GM21390 (cell line): ENCODE data around the gene GRIK2.
A peak's percentile ranks its signal among the peaks of the same experiment; 100 is the strongest.

Source experiments
- ATAC-seq: cut with Tn5 transposase; IDR thresholded peaks from one replicate; pipeline ENCODE4 v1.9.1; 2021; ENCODE audit not compliant: unreplicated experiment

GRIK2 gene

DNA sequence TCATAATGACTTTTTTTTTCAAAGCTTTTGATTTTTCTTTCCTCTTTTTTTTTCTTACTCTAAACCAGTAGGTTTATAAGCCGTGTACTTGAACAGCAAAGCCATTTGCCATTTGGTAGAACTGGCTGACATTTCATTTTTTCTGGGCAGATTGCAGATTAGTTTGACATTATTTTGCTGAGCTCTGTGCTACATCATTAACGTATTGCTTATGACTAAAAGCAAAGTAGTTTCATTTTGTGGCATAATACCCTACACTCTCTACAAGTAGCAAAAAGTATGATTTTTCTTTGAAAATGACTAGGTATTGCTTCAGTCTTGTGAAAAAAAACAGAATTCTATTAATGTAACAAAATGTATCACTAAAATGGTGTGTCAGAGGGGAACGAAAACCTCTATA is 141.3 kb downstream of the GRIK2 start:
- no peak for ATAC-seq

DNA sequence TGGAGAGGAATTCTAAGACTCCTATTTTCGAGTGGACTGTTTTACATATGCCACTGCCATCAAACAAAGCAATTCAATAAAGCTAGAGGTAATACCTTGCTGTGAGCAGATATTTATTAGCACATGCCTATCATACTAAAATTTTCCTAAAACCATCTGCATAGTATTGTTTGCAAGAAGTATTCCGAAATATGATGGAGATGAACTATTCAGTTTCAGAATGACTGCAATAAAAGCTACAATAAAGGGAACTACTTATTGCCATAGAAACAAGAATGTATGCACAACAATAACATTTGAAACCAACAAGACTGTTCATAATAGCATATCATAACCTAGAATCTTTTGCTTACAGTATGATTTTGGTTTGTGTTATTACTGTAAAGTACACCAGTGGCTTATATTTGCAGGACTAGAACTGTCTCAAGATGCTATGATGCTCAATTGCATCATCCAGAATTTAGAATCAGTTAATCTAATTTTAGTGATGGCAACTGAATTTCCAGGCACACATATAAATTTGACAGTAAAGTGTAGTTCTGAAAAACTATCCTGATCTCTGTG is 144.3 kb downstream of the GRIK2 start:
- no peak for ATAC-seq

GRCh38 chr6:101539510-101540245 is 146.2 kb downstream of the GRIK2 start:
- ATAC-seq = no peak

GRCh38 chr6:101541894-101542293 is 148.4 kb downstream of the GRIK2 start:
- no peak for ATAC-seq

DNA sequence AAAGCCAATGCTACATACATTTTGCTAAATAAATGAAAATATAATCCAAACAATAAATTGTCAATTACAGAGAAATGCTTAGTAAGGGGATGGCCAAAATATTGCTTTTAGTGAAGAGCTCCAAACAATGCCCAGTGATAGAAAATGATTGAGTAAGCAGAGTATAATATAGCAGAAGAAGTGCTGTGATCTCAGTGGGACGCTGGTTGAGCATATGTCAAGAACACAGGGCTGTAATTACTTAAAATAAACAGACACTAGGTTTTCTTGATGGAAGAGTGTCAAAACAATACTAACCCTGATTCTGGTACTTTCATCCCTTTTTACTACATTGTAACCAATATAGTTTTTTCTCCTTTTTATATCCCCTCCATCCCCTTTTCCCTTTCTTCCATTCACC is 150.3 kb downstream of the GRIK2 start:
- no peak for ATAC-seq

GRCh38 chr6:101544286-101544685 is 150.8 kb downstream of the GRIK2 start:
- no peak for ATAC-seq

DNA sequence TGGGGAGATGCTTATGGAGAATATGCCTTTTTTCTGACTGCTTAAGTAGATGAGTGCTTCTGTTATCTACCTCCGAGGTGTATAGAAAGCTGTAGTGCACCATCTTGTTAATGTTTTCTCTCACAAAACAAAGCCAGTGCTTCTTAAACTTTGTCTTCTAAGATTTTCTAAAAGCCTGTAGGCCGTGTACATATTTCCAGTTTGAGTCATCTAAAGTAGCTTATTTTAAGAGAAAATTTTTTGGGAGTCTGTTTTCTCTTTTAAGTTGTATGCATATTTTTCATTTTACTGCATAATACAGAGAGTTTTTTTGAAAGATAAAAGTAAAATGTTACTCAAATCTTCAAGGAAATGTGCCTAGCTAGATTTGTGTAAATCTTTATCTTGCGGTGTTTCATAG is 151.7 kb downstream of the GRIK2 start:
- no peak for ATAC-seq

DNA sequence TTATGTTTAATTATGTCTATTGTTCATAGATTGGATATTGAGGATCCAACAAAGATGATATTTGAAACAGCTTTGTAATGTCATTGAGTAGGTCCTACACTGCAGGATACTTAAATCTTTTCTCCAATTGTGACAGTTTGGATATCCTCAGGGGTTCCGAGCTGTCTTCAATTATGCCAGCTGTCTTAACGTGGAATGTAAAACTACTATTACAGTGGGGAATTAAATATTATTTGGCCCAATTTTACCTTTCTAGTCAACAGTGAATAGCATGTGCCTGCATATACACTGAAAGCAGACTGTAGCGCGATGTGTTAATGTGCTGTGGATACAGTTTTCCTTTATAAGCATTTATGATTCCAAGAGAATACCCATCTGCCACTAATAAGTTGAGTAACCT is 156.9 kb downstream of the GRIK2 start:
- ATAC-seq = no peak

DNA sequence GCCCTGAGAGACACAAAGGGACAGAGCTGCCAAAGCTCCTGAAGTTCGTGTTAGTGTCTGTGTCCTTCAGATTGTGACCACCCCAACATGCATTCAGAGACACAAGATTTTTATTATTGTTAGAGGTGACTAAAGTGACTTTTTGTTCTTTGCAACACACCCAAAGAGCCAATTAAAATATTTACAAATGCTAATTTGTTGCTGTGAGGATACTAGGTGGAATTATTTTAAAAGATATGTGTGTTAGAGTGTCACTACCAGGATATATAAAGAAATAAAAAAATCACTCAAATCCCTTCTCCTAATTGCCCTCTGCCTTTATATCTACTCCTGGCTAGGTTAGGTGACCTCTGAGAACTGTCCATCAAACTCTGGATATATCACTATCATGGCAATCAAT is 160.7 kb downstream of the GRIK2 start:
- no peak for ATAC-seq

- no peak for ATAC-seq
Observed at GRCh38 chr6:101558712-101559111, 165.2 kb downstream of the GRIK2 start.

DNA sequence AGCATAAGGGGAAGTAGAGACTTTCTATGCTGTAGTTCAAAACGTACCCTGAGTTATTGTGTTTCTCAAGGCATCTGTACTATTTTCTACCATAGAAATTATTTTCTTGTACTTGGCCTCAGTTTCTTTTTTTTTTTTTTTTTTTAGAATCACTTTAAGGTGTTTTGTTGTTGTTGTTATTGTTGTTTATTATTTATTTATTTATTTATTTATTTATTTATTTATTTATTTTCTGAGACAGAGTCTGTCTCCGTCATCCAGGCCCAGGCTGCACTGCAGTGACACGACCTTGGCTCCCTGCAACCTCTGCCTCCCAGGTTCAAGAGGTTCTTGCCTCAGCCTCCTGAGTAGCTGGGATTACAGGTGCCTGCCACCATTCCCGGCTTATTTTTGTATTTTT is 179.1 kb downstream of the GRIK2 start:
- ATAC-seq = no peak

- no peak for ATAC-seq
Observed at GRCh38 chr6:101577091-101577490, 183.6 kb downstream of the GRIK2 start.

DNA sequence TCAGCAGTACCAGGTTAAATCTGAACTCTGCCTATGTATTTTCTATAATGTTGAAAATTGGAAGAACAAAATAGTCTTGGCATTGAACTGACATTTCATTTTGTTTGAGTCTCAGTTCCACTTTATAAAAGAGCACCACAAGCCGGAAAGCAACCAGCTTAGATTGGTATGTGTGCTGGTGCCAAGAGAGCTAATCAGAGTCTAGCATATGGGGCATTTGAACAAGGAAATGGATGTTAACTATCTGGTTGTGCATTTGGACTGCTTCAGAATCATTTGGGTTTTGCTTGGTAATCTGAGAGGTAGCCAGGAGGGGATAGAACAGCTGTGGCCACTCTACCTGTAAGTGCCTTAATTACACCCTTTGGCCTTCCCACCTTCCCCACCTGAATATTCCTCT is 184.8 kb downstream of the GRIK2 start:
- no peak for ATAC-seq

- ATAC-seq = no peak
Observed at GRCh38 chr6:101582792-101583191, 189.3 kb downstream of the GRIK2 start.

DNA sequence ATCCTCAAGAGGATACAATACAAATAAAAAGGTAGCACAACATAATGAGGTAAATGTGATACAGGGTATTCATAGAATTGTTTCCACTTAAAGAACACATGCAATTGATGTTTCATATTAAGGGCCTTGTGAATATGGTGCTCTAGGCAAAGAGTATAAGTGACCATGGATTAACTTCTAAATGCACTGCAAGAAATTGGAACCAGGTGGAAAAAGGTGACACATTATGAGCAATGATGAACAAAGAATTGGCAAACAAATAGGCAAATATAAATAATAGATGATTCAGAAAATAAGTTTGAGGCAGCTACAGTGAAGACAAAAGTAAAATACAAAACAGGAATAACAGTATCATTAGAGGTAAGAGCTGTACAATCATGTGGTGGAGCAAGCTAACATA is 192.0 kb downstream of the GRIK2 start:
- ATAC-seq = no peak

- ATAC-seq = no peak
Observed at GRCh38 chr6:101588343-101588742, 194.8 kb downstream of the GRIK2 start.

- ATAC-seq = no peak
Observed at GRCh38 chr6:101595276-101595675, 201.8 kb downstream of the GRIK2 start.

GRCh38 chr6:101597693-101598092 is 204.2 kb downstream of the GRIK2 start:
- no peak for ATAC-seq

DNA sequence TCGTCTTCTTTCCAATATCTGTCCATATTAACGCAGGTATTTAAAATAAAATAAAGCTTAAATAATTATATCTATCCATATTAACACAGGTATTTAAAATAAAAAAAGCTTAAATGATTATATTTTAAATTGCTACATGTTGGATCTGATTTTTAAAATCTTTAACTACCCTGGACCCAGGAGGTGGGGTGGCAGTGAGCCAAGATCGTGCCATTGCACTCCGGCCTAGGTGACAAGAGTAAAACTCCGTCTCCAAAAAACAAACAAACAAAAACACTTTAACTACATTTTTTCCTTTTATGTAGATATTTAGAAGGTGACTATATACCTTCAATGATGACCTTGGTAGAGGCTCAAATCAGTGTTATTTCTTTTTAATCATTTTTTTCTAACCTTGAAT is 211.9 kb downstream of the GRIK2 start:
- ATAC-seq = no peak

GRCh38 chr6:101605874-101606273 is 212.4 kb downstream of the GRIK2 start:
- ATAC-seq = peak; percentile 75

DNA sequence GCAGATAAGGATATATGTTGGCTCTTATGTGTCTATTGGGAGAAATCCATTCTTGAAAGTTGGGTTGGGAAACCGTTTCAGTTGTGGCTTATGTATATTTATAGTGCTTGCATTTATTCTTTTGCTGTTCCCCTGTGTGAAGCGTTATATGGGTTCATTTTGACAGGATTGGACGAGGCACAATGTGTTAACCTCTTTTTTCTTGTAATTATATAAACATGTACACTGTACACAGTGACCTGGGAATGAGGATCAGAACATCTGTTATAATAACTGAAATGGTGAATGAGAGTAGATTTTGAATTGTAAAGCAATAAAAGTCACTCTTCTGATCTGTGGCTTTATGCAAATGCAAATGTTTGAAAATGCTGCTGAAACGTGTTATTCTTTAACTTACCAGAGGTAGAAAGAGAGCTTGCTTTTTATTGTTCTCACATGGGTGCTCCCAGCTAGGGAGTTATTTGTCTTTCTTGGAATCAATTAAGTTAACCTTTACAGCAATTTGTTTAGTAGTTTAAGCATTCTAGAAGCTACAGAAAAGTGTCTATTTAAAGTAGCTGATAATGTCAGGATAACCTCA is 213.7 kb downstream of the GRIK2 start:
- ATAC-seq = no peak

DNA sequence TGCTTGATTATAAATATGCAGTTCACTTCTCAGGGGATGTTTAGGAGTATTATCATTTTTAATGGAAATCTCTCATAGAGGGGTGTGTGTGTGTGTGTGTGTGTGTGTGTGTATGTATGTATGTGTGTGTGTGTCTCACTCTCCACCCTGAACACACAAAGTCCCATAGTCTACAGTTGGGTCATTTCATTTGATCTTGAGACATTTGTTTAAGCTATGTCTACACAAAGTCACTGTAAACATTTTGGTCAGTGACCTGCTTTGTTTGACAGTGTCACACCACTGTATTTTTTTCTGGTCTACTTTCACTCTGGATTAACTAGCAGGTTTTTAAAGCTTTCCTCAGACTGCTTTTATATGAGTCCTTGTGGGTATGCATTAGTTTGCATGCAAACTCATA is 215.2 kb downstream of the GRIK2 start:
- no peak for ATAC-seq

GRCh38 chr6:101613556-101613955 is 220.0 kb downstream of the GRIK2 start:
- no peak for ATAC-seq
